ENCODE measurements around the gene KTN1.

Gene KTN1, protein sequence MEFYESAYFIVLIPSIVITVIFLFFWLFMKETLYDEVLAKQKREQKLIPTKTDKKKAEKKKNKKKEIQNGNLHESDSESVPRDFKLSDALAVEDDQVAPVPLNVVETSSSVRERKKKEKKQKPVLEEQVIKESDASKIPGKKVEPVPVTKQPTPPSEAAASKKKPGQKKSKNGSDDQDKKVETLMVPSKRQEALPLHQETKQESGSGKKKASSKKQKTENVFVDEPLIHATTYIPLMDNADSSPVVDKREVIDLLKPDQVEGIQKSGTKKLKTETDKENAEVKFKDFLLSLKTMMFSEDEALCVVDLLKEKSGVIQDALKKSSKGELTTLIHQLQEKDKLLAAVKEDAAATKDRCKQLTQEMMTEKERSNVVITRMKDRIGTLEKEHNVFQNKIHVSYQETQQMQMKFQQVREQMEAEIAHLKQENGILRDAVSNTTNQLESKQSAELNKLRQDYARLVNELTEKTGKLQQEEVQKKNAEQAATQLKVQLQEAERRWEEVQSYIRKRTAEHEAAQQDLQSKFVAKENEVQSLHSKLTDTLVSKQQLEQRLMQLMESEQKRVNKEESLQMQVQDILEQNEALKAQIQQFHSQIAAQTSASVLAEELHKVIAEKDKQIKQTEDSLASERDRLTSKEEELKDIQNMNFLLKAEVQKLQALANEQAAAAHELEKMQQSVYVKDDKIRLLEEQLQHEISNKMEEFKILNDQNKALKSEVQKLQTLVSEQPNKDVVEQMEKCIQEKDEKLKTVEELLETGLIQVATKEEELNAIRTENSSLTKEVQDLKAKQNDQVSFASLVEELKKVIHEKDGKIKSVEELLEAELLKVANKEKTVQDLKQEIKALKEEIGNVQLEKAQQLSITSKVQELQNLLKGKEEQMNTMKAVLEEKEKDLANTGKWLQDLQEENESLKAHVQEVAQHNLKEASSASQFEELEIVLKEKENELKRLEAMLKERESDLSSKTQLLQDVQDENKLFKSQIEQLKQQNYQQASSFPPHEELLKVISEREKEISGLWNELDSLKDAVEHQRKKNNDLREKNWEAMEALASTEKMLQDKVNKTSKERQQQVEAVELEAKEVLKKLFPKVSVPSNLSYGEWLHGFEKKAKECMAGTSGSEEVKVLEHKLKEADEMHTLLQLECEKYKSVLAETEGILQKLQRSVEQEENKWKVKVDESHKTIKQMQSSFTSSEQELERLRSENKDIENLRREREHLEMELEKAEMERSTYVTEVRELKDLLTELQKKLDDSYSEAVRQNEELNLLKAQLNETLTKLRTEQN (N-terminal part only)

DNA sequence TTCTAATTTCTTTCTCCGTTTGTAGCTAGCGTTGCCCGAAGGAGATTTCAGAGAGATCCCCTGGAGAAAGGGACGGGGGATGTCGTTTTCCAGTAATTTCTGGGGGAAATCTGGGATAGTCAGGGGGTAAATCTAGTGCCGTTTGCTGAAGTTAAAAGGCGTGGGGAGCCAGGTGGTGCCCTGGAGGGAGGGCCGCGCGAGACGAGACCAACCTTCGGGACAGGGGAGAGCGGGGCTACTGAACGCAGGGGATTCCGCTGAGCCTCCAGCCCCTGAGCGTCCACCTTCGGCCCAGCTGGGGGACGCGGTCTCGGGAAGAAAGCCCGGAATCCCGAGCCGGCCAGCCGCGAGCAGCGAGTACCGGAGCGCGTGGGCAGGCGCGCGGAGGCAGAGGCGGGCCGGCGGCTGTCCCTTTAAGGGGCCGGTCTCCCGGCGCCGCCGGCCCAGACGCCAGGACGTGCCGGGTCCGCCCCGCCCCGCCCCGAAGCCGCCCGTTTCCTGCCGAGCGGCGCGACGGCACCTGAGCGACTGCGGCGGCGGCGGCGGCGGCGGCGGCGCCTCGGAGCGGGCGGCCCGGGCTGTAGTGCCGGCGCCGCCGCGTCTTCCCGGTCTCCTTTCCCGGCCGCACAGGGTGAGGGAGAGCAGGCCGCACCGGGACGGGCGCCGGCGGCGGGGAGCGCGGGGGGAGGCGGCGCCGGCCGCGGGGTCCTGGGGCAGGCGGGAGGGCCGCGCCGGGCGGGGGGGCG lies at the start of gene KTN1:
Gene KTN1 (plus strand): TSS at position 484 of the 746 bp plus-strand sequence. CDS start 31,842 bp downstream, outside the sequence.
- peak; percentile 79 to 85 for DNase-seq

DNA sequence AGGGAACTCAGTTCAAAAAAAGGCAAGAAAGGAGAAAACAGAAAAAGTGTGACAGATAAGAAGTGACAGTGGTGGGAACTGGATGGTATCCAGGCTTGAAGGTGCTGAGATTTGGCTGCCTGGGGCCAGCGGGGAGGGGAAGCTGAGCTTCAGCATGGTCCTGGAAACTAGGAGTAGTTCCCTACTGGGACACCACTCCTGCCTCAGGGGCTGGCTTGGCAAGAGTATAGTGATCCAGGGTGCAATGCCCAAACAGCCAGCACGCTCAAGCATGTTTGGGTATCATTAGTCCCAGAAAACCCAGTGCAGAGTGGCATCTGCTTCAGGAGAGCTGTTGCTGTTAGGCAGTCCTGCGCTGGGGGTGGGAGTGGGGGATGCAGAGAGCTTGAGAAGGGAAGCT lies 49.5 kb upstream of the KTN1 start:
- DNase-seq = no peak

DNA sequence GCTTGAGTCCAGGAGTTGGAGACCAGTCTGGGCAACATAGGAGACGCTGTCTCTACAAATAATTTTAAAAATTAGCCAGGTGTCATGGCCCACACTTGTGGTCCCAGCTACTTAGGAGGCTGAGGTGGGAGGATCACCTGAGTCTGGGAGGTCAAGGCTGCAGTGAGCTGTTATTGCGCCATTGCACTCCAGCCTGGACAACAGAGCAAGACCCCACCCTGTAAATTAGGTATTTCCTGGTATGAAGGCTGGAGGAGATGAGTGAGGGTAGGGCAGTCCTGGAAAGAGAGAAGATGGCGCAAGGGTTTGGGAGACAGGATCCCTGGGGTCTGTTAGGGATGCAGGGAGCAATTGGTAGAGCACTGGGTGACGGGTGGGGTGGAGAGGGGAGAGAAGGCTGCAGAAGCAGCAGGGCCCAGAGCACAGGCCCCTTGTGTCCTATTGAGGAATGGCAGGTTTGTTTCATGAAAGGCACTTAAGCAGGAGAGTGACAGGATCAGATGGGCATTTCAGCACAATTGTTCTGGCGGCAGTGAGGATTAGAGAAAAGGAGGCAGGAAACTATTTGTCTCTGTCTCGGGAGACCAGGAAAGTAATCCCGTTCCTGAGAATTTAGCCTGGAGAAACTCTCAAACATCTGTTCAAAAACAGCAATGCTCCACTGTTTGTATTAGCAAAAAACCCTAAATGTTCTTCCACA lies 47.2 kb upstream of the KTN1 start:
- DNase-seq = no peak

DNA sequence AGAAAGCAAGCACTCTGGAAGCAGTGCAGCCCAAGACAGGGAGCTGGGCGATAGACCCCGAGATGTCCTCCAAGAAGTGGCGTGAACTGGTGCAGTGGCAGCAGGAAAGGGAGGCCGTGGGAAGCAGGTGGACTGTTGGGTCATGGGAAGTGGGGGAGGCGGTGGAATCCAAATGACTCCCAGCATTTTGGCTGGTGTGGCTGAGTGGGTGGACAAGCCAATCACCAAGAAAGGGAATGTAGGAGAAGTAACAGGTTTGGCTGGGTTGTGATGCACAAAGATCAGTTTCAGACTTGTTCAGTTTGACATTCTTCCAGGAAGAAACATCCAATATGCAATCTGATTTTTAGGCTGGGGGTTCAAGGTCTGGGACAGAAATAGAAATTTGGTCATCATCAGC lies 46.0 kb upstream of the KTN1 start:
- DNase-seq = no peak

DNA sequence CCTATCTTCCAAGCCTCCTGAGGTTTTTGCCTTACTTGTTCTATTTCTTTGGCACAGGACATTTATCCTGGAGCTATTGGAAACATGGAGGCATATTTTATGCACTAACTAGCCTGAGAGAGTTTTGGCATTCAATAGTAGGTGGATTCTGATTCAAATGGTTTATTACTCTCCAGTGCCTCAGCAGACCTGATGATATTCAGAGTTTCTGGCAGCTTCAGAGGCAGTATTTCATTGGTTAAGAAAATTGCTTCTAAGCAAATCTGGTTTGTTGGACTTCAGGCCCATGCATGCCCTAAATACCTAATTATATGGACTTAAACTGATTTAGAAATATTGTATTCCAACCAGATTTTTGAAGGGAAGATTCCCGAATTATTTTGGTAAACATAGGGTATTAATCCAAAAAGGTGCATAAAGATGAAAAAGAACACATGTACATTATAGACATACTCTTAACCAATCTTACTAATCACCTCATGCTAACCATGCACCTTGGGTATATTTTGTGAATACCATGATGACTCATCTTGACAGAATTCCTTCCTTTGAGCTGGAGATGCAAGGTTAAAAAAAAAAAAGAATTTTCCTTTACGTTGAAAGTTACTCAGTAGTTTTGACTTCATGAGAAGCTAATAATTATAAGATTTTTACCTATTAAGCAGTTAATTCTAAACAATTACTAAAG lies 44.3 kb upstream of the KTN1 start:
- no peak for DNase-seq

DNA sequence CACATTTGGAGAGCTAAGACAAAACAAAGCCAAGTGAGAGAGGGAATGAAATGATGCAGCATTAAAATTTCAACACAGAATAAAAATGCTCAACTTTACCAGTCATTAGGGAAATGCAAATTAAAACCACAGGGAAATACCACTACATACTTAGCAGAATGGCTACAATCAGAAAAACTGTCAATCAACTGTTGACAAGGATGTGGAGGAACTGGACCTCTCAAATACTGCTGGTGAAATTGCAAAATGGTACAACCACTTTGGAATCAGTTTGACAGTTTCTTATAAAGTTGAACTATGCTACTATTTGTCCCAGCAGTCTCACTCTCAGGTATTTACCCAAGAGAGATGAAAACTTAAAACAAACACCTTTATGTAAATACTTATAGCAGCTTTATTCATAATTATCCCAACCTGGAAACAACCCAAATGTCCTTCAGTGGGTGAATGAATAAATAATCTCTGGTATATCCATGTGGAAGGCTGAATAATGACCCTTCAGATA lies 43.8 kb upstream of the KTN1 start:
- DNase-seq = no peak

DNA sequence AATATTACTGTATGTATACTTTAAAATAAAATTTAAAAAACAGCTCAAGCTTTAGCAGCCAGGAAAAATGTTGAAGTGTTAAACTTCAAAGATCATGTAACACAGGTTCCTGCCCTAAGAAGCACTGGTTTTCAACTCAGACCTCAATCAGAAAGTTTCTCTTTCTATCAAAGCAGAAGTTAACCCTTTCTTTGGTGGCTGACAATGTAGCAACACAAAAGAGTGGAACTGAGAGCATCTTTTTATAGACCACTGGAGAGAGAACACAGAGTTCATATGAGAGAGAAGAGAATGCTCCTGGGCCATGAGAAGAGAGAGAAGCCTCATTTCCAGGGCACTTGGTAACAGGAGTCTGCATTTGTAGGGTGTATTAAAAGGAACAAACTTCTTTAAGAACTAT lies 42.2 kb upstream of the KTN1 start:
- no peak for DNase-seq

DNA sequence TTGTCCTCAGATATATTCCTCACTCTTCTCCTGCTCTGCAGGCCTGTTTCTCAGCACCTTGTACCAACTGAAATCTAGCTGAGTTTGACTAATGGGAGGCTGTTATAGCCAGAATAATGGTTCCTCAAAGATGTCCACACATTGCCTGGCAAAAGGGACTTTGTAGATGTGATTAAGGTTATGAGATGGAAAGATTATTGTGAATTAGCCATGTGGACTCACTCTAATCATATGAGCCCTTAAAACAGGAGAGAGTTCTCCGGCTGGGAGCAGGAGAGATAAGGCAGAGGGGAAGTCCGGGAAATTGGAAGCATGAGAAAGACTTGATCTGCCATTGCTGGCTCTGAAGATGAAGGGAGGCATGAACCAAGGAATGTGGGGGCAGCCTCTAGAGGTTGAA lies 40.0 kb upstream of the KTN1 start:
- DNase-seq = no peak

DNA sequence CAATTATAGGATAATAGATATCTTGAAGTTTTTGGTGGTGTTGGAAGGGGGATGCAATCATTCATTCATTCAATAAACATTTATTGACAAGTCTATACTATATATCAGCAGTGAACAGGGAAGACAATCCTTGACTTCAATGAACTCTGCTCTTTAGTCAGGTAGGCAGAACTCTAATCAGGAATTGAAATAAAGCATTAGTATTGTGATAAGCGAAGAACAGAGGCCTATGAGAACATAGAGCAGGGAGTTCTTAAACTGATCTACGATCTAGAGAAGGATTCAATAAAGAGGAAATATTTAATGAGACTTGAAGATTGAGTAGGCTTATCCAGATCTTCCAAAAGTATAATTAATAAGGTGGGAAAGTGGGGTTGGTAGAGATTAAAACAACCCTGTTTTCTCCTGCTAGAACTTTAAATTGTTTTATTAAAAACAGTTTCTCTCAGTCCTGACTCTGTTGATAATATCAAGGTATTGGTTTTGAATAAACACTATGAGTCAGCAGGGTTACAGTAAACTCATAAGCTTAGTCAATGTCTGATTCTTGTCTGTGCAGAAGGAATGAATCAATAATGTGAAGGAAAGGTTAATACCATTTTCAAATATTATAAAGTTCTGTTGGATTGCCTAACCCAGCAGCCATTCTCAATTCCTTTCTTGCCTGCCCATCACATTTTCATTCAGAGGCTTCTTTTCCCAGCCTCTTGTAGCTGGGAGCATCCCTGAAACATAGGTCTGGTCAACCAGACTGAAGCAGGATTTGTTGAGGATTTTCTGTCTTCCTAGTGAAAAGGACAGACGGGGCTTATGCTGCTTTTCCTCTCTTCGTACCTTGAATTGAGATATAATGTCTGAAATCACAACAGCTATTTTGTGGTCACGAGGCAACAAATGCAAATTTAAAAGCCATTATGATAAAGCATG lies 38.9 kb upstream of the KTN1 start:
- DNase-seq = no peak

DNA sequence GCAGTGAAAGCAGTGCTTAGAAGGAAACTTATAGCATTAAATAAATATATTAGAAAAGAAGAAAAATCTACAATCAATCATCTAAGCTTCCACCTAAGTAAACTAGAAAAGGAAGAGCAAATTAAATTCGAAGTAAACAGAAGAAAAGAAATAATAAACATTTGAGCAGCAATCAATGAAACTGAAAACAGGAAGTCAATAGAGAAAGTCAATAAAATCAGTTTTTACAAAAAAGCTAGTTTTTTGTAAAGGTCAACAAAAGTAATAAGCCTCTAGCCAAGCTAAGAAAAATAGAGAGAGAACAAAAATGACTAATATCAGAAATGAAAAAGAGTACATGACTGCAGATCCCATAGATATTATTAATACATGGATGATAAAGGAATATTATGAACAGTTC lies 34.2 kb upstream of the KTN1 start:
- DNase-seq = no peak

DNA sequence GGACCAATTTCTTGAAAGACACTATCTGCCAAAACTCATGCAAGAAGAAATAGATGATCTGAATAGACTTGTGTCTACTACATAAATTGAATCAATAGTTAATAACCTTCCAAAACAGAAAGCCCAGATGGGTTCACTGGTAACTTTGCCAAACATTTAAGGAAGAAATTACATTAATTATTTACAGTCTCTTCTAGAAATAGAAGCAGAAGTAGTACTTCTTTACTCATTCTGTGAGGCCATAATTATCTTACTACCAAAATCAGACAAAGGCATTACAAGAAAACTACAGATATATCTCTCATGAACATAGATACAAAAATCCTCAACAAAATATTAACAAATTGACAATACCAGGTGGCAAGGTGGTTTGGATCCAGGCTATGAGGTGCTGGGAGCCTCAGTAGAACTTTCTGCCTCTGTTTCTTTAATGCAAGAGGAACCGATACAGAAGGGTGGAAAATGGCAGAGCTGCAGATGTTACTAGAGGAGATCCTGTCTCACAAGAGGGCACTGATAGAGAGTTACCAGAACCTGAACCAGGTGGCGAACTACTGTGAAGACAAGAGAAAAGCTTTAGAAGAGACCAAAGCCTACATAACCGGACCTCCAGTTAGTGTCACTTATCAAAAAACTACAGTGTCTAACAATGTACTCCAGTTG lies 33.7 kb upstream of the KTN1 start:
- no peak for DNase-seq

DNA sequence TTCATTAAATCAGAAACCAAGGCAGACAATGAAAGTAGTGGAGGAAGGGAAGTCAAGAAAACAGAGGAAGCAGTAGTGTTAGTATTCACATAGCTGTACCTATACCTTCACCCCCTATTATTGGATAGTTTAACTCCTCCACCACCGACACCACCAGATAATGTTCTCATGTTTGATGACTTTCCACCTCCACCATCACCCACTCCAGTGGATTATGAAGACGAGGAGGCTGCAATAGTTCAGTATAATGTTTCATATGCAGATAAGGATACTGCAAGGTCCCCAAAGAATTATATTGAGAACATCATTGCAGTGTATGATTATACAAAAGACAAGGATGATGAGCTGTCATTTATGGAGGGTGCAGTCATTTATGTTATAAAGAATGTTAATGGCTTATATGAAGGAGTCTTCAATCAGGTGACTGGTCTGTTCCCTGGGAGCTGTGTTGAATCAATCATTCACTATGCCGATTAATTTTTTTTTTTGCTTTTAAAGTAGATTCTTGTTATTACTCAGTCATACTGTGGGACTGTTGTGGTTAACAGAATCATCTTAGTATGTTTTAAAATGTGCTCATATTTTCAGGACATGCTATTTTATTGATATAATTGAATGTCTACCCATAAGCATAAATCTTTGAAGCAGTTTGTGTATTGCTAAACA lies 32.2 kb upstream of the KTN1 start:
- DNase-seq = no peak

DNA sequence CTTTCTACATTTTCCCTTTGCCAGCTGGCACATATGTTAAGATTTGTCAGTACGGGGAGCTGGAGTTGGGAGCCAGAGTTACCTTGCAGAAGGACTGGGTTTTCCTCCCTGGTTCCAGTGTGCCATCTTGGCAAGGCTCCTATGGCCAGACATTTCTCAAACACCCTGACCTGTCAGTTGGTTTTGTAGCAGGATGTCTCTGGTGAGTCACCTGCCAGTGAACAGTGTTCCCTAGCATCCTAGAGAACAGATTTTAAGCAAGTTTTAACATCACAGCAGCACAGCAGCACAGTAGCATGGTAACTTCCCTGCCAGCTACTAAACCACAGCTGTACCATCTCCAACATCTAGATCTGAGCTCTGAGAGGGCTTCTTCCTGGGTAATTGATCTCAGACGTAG lies 26.2 kb upstream of the KTN1 start:
- DNase-seq = no peak

DNA sequence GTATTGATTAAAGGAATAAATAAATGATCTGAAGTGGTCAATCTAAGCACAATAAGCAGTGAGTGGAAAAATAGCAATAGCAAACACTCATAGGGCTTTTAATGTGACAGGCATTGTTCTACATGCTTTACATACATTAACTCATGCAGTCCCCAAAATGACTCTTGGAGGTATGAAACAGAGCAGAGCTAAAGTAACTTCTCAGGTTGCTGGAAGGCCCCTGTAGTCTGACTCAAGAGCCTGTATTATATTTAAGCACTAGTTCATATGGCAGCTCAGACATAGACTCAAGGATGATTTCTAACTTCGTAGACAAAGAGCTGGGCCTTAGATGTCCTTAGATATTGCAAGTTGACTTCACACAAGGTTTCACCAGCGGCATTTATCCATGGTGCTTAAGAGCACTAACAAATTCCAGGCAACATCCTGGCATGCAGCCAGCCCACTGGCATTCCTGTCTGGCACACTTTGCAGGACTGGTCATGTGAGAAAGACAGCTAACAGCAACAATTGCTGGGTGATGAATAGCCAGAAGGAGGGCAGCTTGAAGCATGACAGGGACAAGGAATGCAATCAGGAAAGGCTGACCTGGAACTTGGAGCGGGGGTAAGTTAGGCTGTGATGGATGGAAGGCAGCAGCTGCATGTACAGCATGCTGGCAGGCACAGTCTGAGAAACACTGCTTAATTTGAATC lies 22.9 kb upstream of the KTN1 start:
- DNase-seq = no peak

DNA sequence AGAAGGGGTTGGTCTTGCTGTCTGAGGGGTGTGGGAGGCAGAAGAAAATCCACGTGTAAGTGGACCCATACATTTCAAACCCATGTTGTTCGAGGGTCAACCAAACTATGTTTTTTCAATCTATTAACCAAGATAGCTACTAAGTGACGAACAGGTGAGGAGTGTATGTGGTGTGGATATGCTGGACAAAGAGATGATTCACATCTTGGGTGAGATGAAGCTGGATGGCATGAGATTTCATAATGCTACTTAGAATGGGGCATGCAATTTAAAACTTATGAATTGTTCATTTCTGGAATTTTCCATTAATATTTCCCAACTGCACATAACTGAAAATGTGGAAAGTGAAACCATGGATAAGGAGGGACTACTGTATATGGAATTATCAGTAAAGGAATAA lies 17.9 kb upstream of the KTN1 start:
- DNase-seq = no peak

DNA sequence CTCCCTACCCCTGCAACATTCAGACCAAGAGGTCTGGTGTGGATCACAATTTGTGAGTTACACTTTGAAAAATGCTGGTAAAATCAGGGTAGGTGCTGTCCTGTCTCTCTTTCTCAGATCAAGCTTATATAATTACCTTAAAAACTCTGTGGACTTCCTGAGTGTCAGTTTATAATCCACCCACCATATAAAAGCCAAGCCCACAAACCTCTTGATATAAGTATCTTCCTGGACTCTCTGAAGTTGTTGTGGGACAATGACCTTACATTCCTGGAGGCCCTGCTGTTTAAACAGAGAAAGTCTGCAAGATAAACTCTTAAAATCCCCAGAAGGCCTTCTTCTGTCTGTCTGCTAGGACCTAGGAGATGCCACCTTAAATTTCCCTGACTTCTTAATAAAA lies 11.4 kb upstream of the KTN1 start:
- no peak for DNase-seq

DNA sequence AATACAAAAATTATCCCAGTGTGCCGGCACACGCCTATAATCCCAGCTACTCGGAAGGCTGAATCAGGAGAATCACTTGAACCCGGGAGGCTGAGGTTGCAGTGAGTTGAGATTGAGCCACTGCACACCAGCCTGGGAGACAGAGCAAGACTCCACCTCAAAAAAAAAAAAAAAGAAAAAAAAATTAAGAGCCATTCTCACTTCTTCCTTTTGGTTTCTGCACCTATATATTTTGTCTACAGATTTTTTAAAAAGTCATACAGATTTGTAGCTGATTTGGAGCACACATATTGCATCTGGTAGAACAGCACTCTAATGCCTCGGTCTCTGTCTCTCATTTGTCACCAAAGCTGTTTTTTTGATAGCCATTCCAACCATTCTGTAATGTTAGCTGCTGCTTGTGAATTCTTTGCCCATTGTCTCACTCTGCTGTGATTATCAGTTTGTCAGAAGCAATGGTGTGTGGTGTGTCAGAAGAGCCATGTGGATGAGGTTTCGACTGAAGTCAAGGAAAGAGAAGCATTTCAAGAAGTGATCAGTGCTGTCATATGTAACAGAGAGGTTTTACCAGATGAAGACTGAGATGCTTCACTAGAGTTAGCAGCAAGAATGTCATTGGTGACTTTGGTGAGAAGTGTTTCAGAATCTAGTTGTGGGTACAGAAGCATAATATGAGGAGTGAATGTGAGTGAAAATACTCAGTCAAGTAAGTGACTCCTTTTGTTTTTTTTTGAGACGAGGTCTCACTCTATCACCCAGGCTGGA lies 8.7 kb upstream of the KTN1 start:
- no peak for DNase-seq
